Upper lobe of right lung (tissue), 1 donor: Measurements from ENCODE around the gene ARHGAP45. TPM values are rescaled to one million over a fixed set of nuclear protein-coding genes. Genes with fewer than 3 reads are reported as not detected.

ENCODE experiments used
- ATAC-seq: fragments of 200-7000 bp; cut with Tn5 transposase; one replicate; pipeline ENCODE4 v1.9.1; 2020; ENCODE audit warnings: mild to moderate bottlenecking, moderate library complexity
- DNase-seq: peaks from one replicate; pipeline ENCODE4 v3.0.0-alpha.2; 2020
- H3K27ac ChIP-seq: fragments of 200-600 bp; one replicate; pipeline ENCODE4 v1.8.0; 2022
- H3K27me3 ChIP-seq: fragments of 200-600 bp; one replicate; pipeline ENCODE4 v1.8.0; 2022; ENCODE audit warnings: mild to moderate bottlenecking
- H3K36me3 ChIP-seq: fragments of 200-600 bp; one replicate; pipeline ENCODE4 v1.8.0; 2022
- H3K4me1 ChIP-seq: fragments of 200-600 bp; one replicate; pipeline ENCODE4 v1.8.0; 2022
- H3K4me3 ChIP-seq: fragments of 200-600 bp; one replicate; pipeline ENCODE4 v1.8.0; 2022; ENCODE audit warnings: mild to moderate bottlenecking
- H3K9me3 ChIP-seq: fragments of 200-600 bp; one replicate; pipeline ENCODE4 v1.8.0; 2022
- intact Hi-C: fragments of 100-400 bp; cut with DNase I; formaldehyde crosslinking; loops from one replicate; pipeline ENCODE4 v1.11.0; 2022
- total RNA-seq: library from RNA; stranded (reverse); fragmentation: NEBNext Ultra II Directional; extraction: Animal tissue kit (Norgen Biotek cat#: 25700); gene quantifications from one replicate; pipeline ENCODE4 v1.2.1, GENCODE V29; 2021
- TF ChIP-seq, protein P1 (sequence below): fragments of 200-600 bp; IDR thresholded peaks from one replicate; pipeline ENCODE4 v1.8.0; 2022; ENCODE audit warnings: antibody characterized with exemption
- donor health status: DM: no; HTN: yes; CAD: no; lungs with severe emphysema.

The ARHGAP45 gene
- total RNA-seq, 1 donor from 2014 or later: 98.2 TPM

DNA sequence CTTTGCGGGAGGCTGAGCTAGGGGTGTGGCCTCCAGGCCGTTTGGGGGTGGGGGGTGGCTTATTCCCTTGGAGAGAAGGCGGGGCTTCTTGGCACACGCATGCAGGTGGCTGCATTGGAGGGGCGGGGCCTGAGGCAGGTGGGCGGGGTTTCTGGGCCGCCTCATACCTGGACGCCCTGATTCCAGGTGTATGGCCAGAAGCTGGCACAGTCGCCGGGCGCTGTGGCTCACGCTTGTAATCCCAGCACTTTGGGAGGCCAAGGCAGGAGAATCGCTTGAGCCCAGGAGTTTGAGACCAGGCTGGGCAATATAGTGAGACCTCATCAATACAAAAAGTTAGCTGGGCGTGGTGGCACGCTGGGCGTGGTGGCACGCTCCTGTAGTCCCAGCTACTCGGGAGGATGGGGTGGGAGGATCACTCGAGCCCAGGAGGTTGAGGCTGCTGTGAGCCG lies 19.2 kb upstream of the ARHGAP45 start:
- Histone ChIP-seq H3K36me3 (no peaks in the 10 kb centered on the region), H3K27me3 (no peaks in the 10 kb centered on the region), H3K4me1 (no peaks in the 10 kb centered on the region), H3K9me3 (no peaks in the 10 kb centered on the region), H3K27ac (no peak overlapping the region), H3K4me3 (no peak overlapping the region)
- DNase-seq: no peak
- intact Hi-C loops: no loop called here
- TF ChIP-seq, protein P1, sequence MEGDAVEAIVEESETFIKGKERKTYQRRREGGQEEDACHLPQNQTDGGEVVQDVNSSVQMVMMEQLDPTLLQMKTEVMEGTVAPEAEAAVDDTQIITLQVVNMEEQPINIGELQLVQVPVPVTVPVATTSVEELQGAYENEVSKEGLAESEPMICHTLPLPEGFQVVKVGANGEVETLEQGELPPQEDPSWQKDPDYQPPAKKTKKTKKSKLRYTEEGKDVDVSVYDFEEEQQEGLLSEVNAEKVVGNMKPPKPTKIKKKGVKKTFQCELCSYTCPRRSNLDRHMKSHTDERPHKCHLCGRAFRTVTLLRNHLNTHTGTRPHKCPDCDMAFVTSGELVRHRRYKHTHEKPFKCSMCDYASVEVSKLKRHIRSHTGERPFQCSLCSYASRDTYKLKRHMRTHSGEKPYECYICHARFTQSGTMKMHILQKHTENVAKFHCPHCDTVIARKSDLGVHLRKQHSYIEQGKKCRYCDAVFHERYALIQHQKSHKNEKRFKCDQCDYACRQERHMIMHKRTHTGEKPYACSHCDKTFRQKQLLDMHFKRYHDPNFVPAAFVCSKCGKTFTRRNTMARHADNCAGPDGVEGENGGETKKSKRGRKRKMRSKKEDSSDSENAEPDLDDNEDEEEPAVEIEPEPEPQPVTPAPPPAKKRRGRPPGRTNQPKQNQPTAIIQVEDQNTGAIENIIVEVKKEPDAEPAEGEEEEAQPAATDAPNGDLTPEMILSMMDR: no peak
- ATAC-seq: no peak

- Histone ChIP-seq H3K36me3 (no peaks in the 10 kb centered on the region), H3K9me3 (no peaks in the 10 kb centered on the region), H3K27me3 (no peaks in the 10 kb centered on the region), H3K4me1 (no peaks in the 10 kb centered on the region), H3K4me3 (no peak overlapping the region), H3K27ac (no peak overlapping the region)
- DNase-seq (no peak), ATAC-seq (no peak)
- intact Hi-C loops: no loop called here
- TF ChIP-seq, protein P1: no peak
Observed at GRCh38 chr19:1049106-1049505, 17.9 kb upstream of the ARHGAP45 start.

DNA sequence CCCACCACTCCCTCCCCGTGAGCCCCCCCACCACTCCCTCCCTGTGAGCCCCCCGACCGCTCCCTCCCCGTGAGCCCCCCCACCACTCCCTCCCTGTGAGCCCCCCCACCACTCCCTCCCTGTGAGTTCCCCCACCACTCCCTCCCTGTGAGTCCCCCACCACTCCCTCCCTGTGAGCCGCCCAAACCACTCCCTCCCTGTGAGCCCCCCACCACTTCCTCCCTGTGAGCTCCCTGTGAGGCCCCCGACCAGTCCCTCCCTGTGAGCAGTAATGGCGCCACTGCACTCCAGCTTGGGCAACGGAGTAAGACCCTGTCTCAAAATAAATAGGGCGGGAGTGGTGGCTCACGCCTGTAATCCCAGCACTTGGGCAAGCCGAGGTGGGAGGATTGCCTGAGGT lies 17.2 kb upstream of the ARHGAP45 start:
- DNase-seq (no peak), ATAC-seq (no peak)
- Histone ChIP-seq H3K27me3 (no peaks in the 10 kb centered on the region), H3K4me1 (no peaks in the 10 kb centered on the region), H3K36me3 (no peaks in the 10 kb centered on the region), H3K9me3 (no peaks in the 10 kb centered on the region), H3K27ac (no peak overlapping the region), H3K4me3 (no peak overlapping the region)
- intact Hi-C loops: no loop called here
- TF ChIP-seq, protein P1: no peak

- H3K9me3 ChIP-seq: no peaks in the 10 kb centered on the region
- no peak for DNase-seq
- no peaks in the 10 kb centered on the region for H3K27me3 ChIP-seq
- intact Hi-C loops: no loop called here
- H3K27ac ChIP-seq: no peak overlapping the region
- no peak for ATAC-seq
- no peaks in the 10 kb centered on the region for H3K4me1 ChIP-seq
- TF ChIP-seq, protein P1: no peak
- no peak overlapping the region for H3K4me3 ChIP-seq
- H3K36me3 ChIP-seq: no peaks in the 10 kb centered on the region
Observed at GRCh38 chr19:1050989-1051788, 15.8 kb upstream of the ARHGAP45 start.

GRCh38 chr19:1051791-1052190 lies 15.2 kb upstream of the ARHGAP45 start:
- ATAC-seq: no peak
- Histone ChIP-seq H3K4me1 (no peaks in the 10 kb centered on the region), H3K36me3 (no peaks in the 10 kb centered on the region), H3K9me3 (no peaks in the 10 kb centered on the region), H3K4me3 (no peak overlapping the region), H3K27ac (no peak overlapping the region), H3K27me3 (no peaks in the 10 kb centered on the region)
- no peak for DNase-seq
- TF ChIP-seq, protein P1: no peak
- intact Hi-C loops: no loop called here
